Smooth muscle cell (in vitro differentiated cells): ENCODE measurements around the gene DAGLA. TPM values are rescaled to one million over a fixed set of nuclear protein-coding genes. Genes with fewer than 3 reads are reported as not detected.

Experiments
- DNase-seq: peaks from one replicate; lab custom pipeline; 2025; ENCODE audit not compliant: unreplicated experiment; lab: John Stamatoyannopoulos, UW
- H2AFZ ChIP-seq: fragments of 200-600 bp; sonication (generic); 2 replicates; pipeline ENCODE4 v1.6.0; 2016; ENCODE audit warnings: antibody characterized with exemption, low read depth, mild to moderate bottlenecking
- H3F3A ChIP-seq: fragments of 200-600 bp; sonication (generic); 2 replicates; pipeline ENCODE4 v1.6.0; 2017; ENCODE audit warnings: antibody characterized with exemption, low read depth
- H3K27ac ChIP-seq: fragments of 200-600 bp; sonication (generic); 2 replicates; pipeline ENCODE4 v1.5.1; 2016; ENCODE audit warnings: low read depth, mild to moderate bottlenecking
- H3K27me3 ChIP-seq: fragments of 200-600 bp; sonication (generic); 2 replicates; pipeline ENCODE4 v1.6.1; 2016; ENCODE audit warnings: low read depth, mild to moderate bottlenecking
- H3K36me3 ChIP-seq: fragments of 200-600 bp; sonication (generic); 2 replicates; pipeline ENCODE4 v1.5.1; 2016; ENCODE audit warnings: low read depth
- H3K4me1 ChIP-seq: fragments of 200-600 bp; sonication (generic); 2 replicates; pipeline ENCODE4 v1.5.1; 2016; ENCODE audit warnings: low read depth
- H3K4me2 ChIP-seq: fragments of 200-600 bp; sonication (generic); 2 replicates; pipeline ENCODE4 v1.6.0; 2016; ENCODE audit warnings: mild to moderate bottlenecking
- H3K4me3 ChIP-seq: fragments of 200-600 bp; sonication (generic); 2 replicates; pipeline ENCODE4 v1.5.1; 2016; ENCODE audit warnings: mild to moderate bottlenecking
- H3K79me2 ChIP-seq: fragments of 200-600 bp; sonication (generic); 2 replicates; pipeline ENCODE4 v1.6.0; 2016; ENCODE audit warnings: low read depth, mild to moderate bottlenecking
- H3K9ac ChIP-seq: fragments of 200-600 bp; sonication (generic); 2 replicates; pipeline ENCODE4 v1.6.0; 2016; ENCODE audit warnings: low read depth
- H3K9me3 ChIP-seq: fragments of 200-600 bp; sonication (generic); replicated peaks from 2 replicates; pipeline ENCODE4 v1.5.1; 2016; ENCODE audit warnings: low read depth
- H4K20me1 ChIP-seq: fragments of 200-600 bp; sonication (generic); 2 replicates; pipeline ENCODE4 v1.6.0; 2016; ENCODE audit warnings: low read depth
- WGBS: methylation state at CpG from one replicate; pipeline ENCODE4 v1.1.7; 2016; ENCODE audit warnings: low lambda C conversion rate; 5-methylcytosine and 5-hydroxymethylcytosine counted together
- polyA plus RNA-seq: library from polyadenylated mRNA; unstranded; fragments of >200 nt; fragmentation: Nextera tagmentation; extraction: Ambion mirVana; gene quantifications from 2 replicates; pipeline ENCODE4 v1.2.1, GENCODE V29; 2016
- total RNA-seq: library from RNA; depleted of rRNA; stranded (reverse); fragments of >200 nt; gene quantifications from 2 replicates; pipeline ENCODE4 v1.2.3, GENCODE V29; 2014
- TF ChIP-seq, protein P1 (sequence below): fragments of 200-600 bp; sonication (generic); IDR thresholded peaks from 2 replicates; pipeline ENCODE4 v1.5.1; 2017; ENCODE audit warnings: borderline replicate concordance, mild to moderate bottlenecking, antibody characterized with exemption; ENCODE audit not compliant: insufficient read depth, poor library complexity, severe bottlenecking

Gene DAGLA
- total and polyA plus RNA-seq, 2 experiments from 2014 or later = 1.3 to 3.9 TPM

DNA sequence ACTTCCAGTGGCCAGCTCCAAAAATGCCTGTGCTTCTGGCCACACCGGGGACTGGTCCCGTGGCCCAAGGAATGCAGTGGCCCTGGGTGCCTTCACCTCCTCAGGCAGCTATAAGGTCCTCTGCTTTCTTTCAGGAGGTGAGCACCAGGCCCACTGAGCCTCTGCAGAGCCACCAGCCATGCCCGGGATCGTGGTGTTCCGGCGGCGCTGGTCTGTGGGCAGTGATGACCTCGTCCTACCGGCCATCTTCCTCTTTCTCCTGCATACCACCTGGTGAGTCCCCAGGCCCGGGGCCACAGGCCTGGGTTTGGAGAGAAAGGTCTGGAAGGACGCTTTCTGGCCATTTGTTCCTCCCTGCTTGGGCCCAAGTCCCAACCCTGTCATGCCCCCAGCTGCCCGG lies 39.8 kb downstream of the DAGLA start:
- no peak overlapping the region for H3K27ac ChIP-seq
- no peak overlapping the region for H3K4me2 ChIP-seq
- no peaks in the 10 kb centered on the region for H3K36me3 ChIP-seq
- no peak overlapping the region for H2AFZ ChIP-seq
- DNase-seq = no peak
- no peaks in the 10 kb centered on the region for H3K79me2 ChIP-seq
- H3K4me1 ChIP-seq = peaks cover 9% of the 10 kb centered on the region
- H3K4me3 ChIP-seq = no peak overlapping the region
- WGBS = 97% methylated on average over 12 of the region's 12 CpGs
- no peaks in the 10 kb centered on the region for H4K20me1 ChIP-seq
- H3K27me3 ChIP-seq = no peaks in the 10 kb centered on the region
- no peaks in the 10 kb centered on the region for H3F3A ChIP-seq
- no peak overlapping the region for H3K9ac ChIP-seq
- TF ChIP-seq, protein P1, sequence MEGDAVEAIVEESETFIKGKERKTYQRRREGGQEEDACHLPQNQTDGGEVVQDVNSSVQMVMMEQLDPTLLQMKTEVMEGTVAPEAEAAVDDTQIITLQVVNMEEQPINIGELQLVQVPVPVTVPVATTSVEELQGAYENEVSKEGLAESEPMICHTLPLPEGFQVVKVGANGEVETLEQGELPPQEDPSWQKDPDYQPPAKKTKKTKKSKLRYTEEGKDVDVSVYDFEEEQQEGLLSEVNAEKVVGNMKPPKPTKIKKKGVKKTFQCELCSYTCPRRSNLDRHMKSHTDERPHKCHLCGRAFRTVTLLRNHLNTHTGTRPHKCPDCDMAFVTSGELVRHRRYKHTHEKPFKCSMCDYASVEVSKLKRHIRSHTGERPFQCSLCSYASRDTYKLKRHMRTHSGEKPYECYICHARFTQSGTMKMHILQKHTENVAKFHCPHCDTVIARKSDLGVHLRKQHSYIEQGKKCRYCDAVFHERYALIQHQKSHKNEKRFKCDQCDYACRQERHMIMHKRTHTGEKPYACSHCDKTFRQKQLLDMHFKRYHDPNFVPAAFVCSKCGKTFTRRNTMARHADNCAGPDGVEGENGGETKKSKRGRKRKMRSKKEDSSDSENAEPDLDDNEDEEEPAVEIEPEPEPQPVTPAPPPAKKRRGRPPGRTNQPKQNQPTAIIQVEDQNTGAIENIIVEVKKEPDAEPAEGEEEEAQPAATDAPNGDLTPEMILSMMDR = no peak
- no peaks in the 10 kb centered on the region for H3K9me3 ChIP-seq

- Histone ChIP-seq H3K4me3 (no peak overlapping the region), H3K27me3 (no peaks in the 10 kb centered on the region), H2AFZ (no peak overlapping the region), H3K4me1 (peaks cover 9% of the 10 kb centered on the region), H3K4me2 (no peak overlapping the region), H3K79me2 (no peaks in the 10 kb centered on the region), H4K20me1 (no peaks in the 10 kb centered on the region), H3K9me3 (no peaks in the 10 kb centered on the region), H3K9ac (no peak overlapping the region), H3K36me3 (no peaks in the 10 kb centered on the region), H3K27ac (no peak overlapping the region), H3F3A (no peaks in the 10 kb centered on the region)
- WGBS = 97% methylated on average over 20 of the region's 20 CpGs
- DNase-seq = no peak
- TF ChIP-seq, protein P1 = no peak
Observed at GRCh38 chr11:61720597-61720996, 40.4 kb downstream of the DAGLA start.

GRCh38 chr11:61724437-61724836 lies 44.2 kb downstream of the DAGLA start:
- H3K27me3 ChIP-seq = no peaks in the 10 kb centered on the region

DNA sequence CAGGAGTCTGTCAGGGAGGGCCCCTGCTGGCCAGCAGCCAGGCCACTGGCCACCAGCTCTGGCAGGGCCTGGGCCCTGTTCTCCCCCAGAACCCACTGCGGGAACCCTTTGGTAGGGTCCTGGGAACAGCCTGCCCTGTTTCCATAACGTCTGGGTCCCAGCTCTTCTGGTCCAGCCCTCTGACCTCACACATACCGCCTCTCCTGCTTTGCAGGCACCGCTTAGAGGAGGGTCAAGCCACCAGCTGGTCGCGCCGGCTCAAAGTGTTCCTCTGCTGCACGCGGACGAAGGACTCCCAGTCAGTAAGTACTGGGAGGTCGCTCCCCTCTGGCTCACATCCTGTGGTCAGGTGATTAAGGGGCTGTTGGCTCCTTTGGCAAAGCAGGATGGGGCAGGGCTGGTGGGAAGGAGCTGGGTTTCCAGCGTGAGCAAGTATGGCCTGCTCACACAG lies 45.6 kb downstream of the DAGLA start:
- no peaks in the 10 kb centered on the region for H3K27me3 ChIP-seq
- H3K36me3 ChIP-seq = no peaks in the 10 kb centered on the region
- 92% methylated on average over 12 of the region's 12 CpGs for WGBS
- no peak overlapping the region for H2AFZ ChIP-seq
- DNase-seq = no peak
- TF ChIP-seq, protein P1 = no peak
- H3F3A ChIP-seq = no peaks in the 10 kb centered on the region
- no peak overlapping the region for H3K4me3 ChIP-seq
- H3K79me2 ChIP-seq = no peaks in the 10 kb centered on the region
- H4K20me1 ChIP-seq = no peaks in the 10 kb centered on the region
- no peaks in the 10 kb centered on the region for H3K9me3 ChIP-seq
- no peak overlapping the region for H3K9ac ChIP-seq
- no peak overlapping the region for H3K4me2 ChIP-seq
- no peaks in the 10 kb centered on the region for H3K4me1 ChIP-seq
- H3K27ac ChIP-seq = no peak overlapping the region

More at GRCh38 chr11:61724437-61724836, 44.2 kb downstream of the DAGLA start:
- no peak for DNase-seq
- H3K27ac ChIP-seq = no peak overlapping the region
- WGBS = 91% methylated on average over 9 of the region's 9 CpGs
- no peak overlapping the region for H2AFZ ChIP-seq
- no peaks in the 10 kb centered on the region for H3K4me1 ChIP-seq
- H3K79me2 ChIP-seq = no peaks in the 10 kb centered on the region
- H3F3A ChIP-seq = no peaks in the 10 kb centered on the region
- no peaks in the 10 kb centered on the region for H4K20me1 ChIP-seq
- H3K4me2 ChIP-seq = no peak overlapping the region
- TF ChIP-seq, protein P1 = no peak
- no peak overlapping the region for H3K4me3 ChIP-seq
- H3K36me3 ChIP-seq = no peaks in the 10 kb centered on the region
- H3K9me3 ChIP-seq = no peaks in the 10 kb centered on the region
- H3K9ac ChIP-seq = no peak overlapping the region
